Mucosa of descending colon (tissue), 3 donors: ENCODE results near the gene RUSF1. TPM values are rescaled to one million over a fixed set of nuclear protein-coding genes. Genes with fewer than 3 reads are reported as not detected.

Experiments used
- ATAC-seq: fragments of 200-7000 bp; cut with Tn5 transposase; one replicate; pipeline ENCODE4 v1.9.1; 2020; ENCODE audit warnings: mild to moderate bottlenecking, moderate library complexity
- DNase-seq, 3 donors: peaks; one replicate each; pipeline ENCODE4 v3.0.0-alpha.2; 2020
- H3K36me3 ChIP-seq: fragments of 200-600 bp; one replicate; pipeline ENCODE4 v1.8.0; 2021; ENCODE audit warnings: low read depth, mild to moderate bottlenecking
- H3K4me1 ChIP-seq: fragments of 200-600 bp; one replicate; pipeline ENCODE4 v1.8.0; 2021; ENCODE audit warnings: low read depth, mild to moderate bottlenecking
- H3K4me3 ChIP-seq: fragments of 200-600 bp; one replicate; pipeline ENCODE4 v1.8.0; 2021; ENCODE audit warnings: mild to moderate bottlenecking
- H3K9me3 ChIP-seq: fragments of 200-600 bp; one replicate; pipeline ENCODE4 v1.8.0; 2021; ENCODE audit warnings: mild to moderate bottlenecking
- intact Hi-C, 2 donors: fragments of 100-400 bp; cut with DNase I in 1 of 2; cut with micrococcal nuclease in 1 of 2; formaldehyde crosslinking; loops; one replicate each; pipeline versions ENCODE4 v1.11.0 to v1.11.1; 2022; cut with DNase I, micrococcal nuclease
- total RNA-seq, 3 donors: library from RNA; stranded (reverse); fragmentation: NEBNext Ultra II Directional in 2 of 3; extraction: Animal tissue kit (Norgen Biotek cat#: 25700) in 2 of 3; gene quantifications; one replicate each; pipeline versions ENCODE4 v1.2.1 to v1.2.4, GENCODE V29; 2021 to 2023
- TF ChIP-seq, protein P1 (sequence below): fragments of 200-600 bp; IDR thresholded peaks from one replicate; pipeline ENCODE4 v1.8.0; 2022; ENCODE audit warnings: antibody characterized with exemption, mild to moderate bottlenecking
- donor health status: DM: no; HTN: no; CAD: no; lungs with moderate emphysema.
- donor health status: DM: no; HTN: no; CAD: no.
- donor health status: DM: no; HTN: yes; CAD: no.

Gene RUSF1
- total RNA-seq, 3 donors from 2014 or later: 48.3 to 66.7 (median 51.7) TPM

GRCh38 chr16:31477220-31478216, 30.7 kb downstream of the RUSF1 start:
- peak; percentile 92 to 93 (median 93) for DNase-seq

GRCh38 chr16:31476303-31477219, 31.6 kb downstream of the RUSF1 start:
- Histone ChIP-seq H3K4me1 (peaks cover 21% of the 10 kb centered on the region), H3K4me3 (peak overlapping the region; percentile 11), H3K9me3 (no peaks in the 10 kb centered on the region), H3K36me3 (no peaks in the 10 kb centered on the region)
- TF ChIP-seq, protein P1, sequence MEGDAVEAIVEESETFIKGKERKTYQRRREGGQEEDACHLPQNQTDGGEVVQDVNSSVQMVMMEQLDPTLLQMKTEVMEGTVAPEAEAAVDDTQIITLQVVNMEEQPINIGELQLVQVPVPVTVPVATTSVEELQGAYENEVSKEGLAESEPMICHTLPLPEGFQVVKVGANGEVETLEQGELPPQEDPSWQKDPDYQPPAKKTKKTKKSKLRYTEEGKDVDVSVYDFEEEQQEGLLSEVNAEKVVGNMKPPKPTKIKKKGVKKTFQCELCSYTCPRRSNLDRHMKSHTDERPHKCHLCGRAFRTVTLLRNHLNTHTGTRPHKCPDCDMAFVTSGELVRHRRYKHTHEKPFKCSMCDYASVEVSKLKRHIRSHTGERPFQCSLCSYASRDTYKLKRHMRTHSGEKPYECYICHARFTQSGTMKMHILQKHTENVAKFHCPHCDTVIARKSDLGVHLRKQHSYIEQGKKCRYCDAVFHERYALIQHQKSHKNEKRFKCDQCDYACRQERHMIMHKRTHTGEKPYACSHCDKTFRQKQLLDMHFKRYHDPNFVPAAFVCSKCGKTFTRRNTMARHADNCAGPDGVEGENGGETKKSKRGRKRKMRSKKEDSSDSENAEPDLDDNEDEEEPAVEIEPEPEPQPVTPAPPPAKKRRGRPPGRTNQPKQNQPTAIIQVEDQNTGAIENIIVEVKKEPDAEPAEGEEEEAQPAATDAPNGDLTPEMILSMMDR: no peak
- intact Hi-C loops: no loop called here
- ATAC-seq: peak; percentile 84
- peak; percentile 96 to 98 (median 97) for DNase-seq

More at GRCh38 chr16:31477220-31478216, 30.7 kb downstream of the RUSF1 start:
- Histone ChIP-seq H3K4me3 (peak overlapping the region; percentile 16), H3K9me3 (no peaks in the 10 kb centered on the region), H3K4me1 (peaks cover 19% of the 10 kb centered on the region), H3K36me3 (no peaks in the 10 kb centered on the region)
- peak; percentile 77 for ATAC-seq
- TF ChIP-seq, protein P1: no peak
- intact Hi-C loops: no loop called here

DNA sequence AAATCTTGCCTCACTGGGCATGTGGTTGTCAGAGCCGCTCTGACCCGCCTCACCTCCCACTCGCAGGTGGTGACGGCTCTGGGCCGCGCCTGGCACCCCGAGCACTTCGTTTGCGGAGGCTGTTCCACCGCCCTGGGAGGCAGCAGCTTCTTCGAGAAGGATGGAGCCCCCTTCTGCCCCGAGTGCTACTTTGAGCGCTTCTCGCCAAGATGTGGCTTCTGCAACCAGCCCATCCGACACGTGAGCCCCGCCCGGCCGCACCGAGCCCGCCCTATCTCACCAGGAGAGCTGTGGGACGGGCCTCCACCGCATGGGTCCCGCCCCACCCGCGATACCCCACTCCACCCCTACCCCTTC, 32.3 kb downstream of the RUSF1 start:
- TF ChIP-seq, protein P1: no peak
- intact Hi-C loops: no loop called here
- DNase-seq (peak; percentile 70 to 80 (median 70)), ATAC-seq (no peak)
- Histone ChIP-seq H3K36me3 (no peaks in the 10 kb centered on the region), H3K4me3 (no peak overlapping the region), H3K9me3 (no peaks in the 10 kb centered on the region), H3K4me1 (peaks cover 25% of the 10 kb centered on the region)

DNA sequence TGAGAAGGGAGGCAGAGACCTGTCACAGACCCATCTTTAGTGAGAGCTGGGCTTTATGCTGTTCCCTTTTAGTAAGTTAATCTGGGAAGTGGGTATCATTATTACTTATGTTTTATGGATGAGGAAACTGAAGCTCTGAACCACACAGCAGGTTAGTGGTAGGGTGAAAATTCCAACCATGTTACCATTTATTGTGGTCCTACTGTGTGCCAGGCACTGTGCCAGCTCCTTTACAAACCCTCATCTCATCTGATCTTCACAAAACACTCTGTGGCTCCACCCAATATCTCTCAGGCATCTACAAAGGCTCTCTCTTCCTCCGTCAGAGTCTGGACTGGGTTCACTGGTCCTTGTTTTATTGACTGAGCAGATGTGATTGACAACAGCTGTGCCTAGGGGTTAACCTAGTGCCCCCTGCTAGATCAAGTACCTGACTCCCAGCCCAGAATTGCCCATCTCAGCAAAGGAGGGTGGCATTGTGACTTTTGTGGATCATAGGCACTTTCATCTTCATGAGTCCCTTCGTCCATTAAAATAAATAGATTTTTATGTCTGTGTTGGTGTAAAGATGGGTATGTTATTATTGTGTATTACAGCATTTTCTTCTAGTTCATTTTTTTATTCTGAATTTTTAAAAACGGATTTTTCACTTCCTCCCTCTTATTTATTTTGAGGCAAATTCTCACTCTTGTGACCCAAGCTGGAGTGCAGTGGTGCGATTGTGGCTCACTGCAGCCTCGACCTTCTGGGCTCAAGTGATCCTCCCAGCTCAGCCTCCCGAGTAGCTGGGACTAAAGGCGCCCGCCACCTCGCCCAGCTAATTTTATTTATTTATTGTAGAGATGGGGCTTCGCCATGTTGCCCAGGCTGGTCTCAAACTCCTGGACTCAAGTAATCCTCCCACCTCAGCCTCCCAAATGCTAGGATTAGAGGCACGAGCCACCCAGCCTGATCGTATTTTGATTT, 33.1 kb downstream of the RUSF1 start:
- Histone ChIP-seq H3K9me3 (no peaks in the 10 kb centered on the region), H3K4me1 (peaks cover 21% of the 10 kb centered on the region), H3K4me3 (no peak overlapping the region), H3K36me3 (no peaks in the 10 kb centered on the region)
- intact Hi-C loops: no loop called here
- DNase-seq (peak in 1 of 3 donors; percentile 27), ATAC-seq (no peak)
- TF ChIP-seq, protein P1: no peak
